NCI-H748 (cell line): ENCODE data around the gene C1orf74.

ENCODE experiments used
- DNase-seq: peaks from one replicate; lab custom pipeline; 2025; ENCODE audit not compliant: unreplicated experiment; lab: John Stamatoyannopoulos, UW

C1orf74 gene

DNA sequence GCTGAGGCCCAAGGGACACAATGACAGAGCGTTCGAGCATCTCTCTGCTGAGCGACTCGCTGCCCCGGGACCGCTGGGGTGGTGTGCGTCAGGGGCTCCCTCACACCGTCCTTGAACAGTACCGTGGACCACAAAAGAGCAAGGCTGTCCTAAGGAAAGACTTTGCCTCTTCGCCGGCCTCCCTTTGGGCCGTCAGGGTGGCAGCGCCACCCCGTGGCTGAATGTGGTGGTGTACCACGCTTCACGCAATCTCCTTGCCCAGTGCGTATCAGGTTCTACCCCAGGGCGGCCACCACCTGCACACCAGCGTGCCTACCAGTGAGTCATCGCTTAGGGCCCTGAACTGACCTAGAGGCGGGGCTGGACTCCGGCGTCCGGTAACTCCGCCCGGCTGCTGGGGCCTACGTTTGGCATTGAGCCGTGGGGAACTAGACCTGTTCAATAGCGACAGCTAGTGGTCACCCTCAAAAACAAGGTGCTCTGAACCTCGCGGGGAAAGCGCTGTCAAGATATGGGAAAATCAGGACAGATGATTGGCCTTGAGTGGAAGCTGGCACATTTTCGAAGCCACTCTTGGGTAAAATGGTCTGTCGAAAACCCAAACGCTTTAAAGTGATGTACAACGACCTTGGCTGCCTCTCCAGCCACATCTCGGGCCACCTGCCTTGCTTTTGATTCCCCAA is 36.6 kb downstream of the C1orf74 start:
- DNase-seq, result no peak

DNA sequence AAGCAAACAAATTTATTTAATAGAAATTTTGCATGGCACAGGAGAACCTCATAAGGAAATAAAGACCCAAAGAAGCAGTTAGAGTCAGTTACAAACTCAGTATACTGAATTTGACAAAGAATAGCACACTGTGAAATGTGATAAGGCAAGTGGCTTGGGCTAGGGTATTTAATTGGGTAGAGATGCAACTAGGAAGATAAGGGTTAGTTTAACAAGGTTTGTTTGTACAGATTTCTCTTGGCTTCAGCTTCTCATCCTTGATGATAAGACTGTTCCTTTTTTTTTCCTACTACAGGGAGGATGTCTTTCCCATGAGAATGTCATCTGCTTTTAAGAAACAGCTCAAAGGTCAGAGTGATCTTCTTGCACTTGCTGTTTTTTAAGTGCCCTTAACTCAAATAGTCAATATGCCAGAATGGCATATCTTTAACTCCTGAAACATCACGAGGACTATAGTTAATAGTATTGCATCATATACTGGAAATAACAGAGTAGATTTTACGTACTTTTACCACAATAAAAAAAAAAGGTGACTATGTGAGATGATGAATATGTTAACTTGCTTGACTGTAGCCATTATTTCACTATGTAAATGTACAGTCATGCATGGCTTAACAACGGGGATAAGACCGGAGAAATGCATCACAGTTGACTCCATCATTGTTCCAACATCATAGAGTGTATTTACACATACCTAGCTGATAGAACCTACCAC is 37.8 kb downstream of the C1orf74 start:
- DNase-seq, result no peak

DNA sequence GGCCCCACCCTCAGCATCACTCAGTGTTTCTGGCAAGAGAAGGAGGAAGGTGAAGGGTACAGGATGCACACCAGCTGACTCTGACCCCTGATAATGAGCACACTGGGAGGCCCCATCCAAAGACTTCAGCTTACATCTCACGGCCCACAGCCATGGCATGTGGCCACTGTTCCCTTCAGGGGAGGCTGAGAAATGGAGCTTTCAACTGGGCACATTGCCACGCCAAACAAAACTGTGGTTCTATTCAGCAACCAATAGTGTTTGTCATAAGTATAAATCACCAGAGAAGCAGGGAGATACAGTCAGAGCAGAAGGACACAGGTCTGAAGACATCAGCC is 41.2 kb downstream of the C1orf74 start:
- DNase-seq, result no peak

DNA sequence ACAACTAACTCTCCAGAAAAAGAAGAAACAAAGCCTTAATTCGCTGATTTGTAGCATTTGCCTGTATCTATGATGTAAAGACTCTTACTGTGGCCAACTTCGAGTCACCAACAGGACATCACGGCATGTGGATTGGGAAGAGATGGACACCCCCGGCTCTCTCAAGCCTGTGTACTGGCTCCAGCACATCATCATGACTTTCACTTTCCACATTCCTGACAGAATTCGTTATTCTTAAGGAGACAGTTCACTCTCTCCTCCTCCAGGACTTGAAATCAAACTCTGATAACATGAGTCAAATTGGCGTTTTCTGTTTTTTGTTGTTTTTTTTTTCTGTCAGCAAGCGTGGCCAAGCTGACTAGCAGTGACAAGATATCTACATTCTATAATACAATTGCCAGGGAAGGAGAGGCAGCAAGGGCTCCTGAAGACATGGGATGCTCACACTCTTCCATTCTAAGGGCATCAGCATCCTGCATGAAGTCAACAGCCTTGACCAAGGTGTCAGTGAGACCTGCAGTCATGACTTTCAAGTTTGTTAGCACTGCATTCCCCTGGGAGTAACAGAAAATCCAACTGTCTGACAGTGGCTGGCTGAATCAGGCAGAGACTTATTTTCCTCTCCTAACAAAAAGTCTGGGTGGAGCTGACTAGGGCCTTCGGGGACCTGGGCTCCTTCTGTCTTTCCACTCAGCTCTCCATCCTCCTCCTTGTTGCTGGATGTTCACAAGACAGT is 41.8 kb downstream of the C1orf74 start:
- DNase-seq, result no peak

DNA sequence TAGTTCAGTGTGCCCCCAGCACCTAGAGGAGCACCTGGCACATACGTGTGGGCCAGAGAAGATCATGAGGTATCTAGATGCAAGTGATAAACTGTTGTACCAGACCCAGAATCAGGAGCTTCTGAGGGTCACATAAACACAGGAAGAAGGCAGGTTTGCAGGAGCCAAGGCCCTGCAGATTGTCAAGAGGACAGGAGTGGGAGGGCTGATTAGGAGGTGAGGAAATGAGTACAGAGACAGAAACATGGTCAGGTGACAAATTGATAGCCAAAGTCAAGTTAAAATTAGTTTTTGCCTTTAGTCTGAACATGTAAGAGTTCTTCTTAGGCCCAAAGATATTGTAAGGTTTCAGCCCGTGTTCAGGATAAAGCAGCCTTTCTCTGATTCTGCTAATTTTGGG is 42.5 kb downstream of the C1orf74 start:
- no peak for DNase-seq

DNA sequence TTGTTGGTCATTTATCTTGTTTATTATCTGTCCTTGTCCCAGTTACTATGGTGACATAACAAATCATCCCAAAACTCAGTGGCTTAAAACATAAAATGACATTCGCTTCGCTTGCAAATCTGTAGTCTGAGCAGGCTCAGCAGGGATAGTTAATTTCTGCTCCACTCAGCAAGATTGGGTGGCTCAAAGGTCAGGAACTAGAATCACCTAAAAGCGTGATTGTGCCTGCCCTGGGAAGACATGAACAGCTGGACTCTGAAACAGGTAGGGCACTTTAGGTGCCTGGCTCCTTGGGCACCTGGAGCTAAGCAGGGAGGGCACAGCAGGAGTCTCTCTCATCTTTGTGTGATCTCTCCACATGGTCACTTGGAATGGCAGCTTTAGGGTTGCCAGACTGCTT is 43.2 kb downstream of the C1orf74 start:
- no peak for DNase-seq

DNA sequence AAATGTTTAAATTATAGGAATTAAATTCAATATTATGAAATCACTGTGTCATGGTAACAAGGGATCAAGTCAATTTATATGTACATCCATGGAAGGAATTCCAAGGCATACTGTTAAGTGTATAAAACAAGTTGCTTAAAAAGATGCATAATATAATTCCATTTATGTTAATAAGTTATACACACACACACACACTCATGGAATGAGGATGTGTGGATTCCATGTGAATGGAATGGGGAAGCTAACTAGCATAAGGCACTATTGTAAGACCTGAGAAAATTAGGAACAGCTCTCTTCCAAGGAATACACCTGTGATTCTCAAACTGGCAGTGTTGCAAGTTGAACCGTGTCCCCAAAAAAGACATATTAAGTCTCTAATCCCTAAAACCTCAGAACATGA is 46.1 kb downstream of the C1orf74 start:
- no peak for DNase-seq

DNA sequence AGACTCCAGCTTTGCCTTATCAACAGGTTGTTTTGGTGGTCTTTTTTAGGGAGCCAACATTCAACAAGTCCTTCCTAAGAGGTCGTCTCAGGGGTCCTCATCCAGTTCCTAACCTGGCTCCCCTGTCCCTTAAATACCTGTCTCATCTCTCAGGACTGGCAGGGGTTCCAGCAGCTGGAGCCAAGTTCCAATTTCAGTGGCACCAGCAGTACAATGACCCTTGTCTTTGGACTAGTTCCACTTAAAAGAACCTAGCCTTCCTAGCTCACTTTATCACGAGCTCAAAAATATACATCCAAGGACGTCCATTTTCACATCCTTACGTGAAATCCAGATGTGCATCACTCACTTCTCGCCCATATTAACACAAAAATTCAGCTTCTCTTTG is 47.2 kb downstream of the C1orf74 start:
- DNase-seq, result no peak

DNA sequence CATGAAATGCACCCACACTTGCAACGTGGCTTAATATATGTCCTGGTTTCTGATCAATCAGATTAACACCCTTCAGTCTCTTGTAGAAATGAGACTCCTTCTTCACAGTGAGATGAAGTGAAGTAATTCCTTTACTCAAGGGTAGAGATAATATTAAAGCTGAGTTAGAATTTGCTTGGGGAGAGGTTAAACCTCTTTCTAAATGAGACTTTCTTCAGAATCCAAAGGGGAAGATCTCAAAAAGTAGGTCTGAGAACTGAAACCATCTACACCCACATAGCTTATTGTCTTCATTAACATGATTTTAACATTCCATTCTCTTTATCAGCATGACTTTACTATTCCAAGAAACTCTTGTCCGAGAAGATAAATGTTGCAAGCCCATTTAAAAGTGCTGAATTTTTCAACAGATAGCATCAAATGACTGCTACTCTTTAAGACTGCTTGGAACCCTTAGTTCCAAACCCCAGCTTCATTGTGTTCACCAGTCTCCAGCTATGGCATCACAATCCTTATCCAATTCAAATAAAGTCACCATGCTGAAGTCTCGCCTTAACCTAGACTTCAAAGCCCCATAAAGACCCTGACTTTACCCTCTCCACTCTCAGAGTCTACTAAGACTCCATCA is 47.8 kb downstream of the C1orf74 start:
- no peak for DNase-seq

DNA sequence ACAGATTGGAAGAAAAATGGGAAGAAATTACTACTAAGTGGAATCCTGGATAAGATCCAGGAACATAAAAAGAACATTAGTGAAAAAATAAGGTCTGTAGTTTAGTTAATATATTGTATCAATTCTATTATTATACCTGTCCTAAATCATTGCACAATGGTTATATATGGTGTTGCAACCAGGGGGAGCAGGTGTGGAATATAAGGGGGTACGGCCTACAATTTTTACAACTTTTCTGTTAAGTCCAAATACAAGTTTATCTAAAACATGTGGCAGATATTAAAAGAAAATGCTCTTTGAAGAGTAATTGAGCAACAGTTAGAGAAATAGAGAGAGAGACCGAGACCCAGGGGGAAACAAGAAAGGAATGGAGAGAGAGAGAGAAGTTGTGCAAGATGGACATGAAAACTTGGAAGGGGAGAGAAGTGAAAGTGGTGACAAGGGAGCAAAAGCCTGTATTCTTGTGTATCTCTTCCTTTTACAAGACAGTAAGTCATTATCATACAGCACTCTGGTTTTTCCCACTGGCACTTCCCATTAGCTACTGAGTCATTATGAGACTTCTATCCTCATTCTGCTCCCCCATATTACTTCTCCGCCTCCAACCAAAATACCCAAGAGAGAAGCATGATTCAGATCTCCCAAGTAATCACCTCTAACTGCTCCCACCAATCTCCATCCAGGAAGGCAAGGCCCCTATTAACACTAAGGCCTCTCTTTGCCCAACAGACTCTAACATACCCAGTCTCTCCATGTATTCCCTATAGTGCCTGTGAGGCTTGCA is 50.8 kb downstream of the C1orf74 start:
- no peak for DNase-seq

DNA sequence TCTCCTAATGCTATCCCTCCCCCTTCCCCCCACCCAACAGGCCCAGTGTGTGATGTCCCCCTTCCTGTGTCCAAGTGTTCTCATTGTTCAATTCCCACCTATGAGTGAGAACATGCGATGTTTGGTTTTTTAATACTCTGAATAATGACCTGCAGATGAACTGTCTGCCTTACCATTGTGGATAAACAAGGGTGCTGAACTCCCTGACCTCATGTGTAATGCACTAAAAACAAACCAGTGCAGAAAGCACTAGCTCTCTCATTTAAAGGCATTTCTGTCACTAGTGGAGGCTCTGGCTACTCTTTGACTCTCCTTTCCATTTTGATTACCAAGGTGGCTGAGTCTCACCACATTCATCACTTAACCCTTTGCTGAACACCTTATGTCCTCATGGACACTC is 51.6 kb downstream of the C1orf74 start:
- no peak for DNase-seq

DNA sequence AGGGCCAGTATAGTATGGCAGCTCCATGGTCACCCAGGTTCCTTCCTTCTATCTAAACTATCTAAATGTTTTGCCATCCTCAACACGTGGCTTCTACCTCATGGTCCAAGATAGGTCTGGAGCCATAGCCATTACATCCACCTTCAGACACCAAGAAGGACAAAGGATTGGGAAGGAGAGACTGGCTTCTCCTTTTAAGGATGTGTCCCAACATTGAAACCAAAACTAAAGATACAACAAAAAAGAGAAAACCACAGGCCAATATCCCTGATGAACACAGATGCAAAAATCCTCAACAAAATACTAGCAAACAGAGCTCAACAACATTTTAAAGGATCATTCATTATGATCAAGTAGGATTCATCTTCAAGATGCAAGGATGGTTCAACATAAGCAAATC is 54.9 kb downstream of the C1orf74 start:
- no peak for DNase-seq
